Upper lobe of left lung (tissue), 4 donors: ENCODE data around the gene ZNF334.

Experiments used
- POLR2AphosphoS5 ChIP-seq, 2 donors: sonication (generic); formaldehyde crosslinking; IDR thresholded peaks; one replicate each; pipeline ENCODE4 v1.5.1; 2017; ENCODE audit warnings: antibody characterized with exemption in 2 of 2
- TF ChIP-seq, protein P1 (sequence below), 6 experiments: fragments of 450-650 bp in 4 of 6; fragments of 200-600 bp in 2 of 6; sonication (generic) in 2 of 6; IDR thresholded peaks; one replicate each; pipeline ENCODE4 v1.5.1; 2016 to 2019; ENCODE audit warnings: antibody characterized with exemption in 6 of 6

DNA sequence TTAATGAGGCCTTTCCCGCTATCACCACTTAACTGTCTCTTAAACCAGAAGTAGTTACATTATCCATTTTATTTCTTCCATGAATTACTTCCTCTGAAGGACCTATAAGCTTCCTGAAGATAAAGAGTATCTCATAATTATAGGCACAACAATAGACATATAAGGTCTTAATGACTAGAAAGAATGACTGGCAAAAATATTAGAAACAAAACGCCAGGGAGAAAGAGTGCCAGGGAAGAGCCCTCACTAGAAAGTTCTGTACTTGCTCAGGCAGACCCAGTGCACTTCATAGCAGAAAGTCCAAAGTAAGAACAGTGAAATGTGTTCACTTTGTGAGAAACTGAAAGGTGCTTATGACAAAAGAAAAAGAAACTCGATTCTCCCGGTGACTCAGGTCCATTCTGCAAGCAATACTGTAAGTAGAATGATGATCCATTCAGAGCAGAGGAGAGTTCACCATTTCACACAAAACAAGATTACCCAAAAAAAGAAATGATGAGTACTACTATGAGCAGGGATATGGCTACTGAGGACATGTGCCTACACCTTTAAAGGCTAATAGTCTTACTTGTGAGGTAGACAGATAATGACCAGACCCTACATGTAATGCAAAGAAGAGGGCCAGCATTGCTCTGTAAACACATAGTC lies 5.5 kb downstream of the ZNF334 start:
- TF ChIP-seq, protein P1, sequence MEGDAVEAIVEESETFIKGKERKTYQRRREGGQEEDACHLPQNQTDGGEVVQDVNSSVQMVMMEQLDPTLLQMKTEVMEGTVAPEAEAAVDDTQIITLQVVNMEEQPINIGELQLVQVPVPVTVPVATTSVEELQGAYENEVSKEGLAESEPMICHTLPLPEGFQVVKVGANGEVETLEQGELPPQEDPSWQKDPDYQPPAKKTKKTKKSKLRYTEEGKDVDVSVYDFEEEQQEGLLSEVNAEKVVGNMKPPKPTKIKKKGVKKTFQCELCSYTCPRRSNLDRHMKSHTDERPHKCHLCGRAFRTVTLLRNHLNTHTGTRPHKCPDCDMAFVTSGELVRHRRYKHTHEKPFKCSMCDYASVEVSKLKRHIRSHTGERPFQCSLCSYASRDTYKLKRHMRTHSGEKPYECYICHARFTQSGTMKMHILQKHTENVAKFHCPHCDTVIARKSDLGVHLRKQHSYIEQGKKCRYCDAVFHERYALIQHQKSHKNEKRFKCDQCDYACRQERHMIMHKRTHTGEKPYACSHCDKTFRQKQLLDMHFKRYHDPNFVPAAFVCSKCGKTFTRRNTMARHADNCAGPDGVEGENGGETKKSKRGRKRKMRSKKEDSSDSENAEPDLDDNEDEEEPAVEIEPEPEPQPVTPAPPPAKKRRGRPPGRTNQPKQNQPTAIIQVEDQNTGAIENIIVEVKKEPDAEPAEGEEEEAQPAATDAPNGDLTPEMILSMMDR (IDR thresholded peaks at IDR 0.05) = no peak
- no peak for TF ChIP-seq POLR2AphosphoS5 (IDR thresholded peaks at IDR 0.05)
